ENCODE results near the gene SLC9A2. TPM values are rescaled to one million over a fixed set of nuclear protein-coding genes. Genes with fewer than 3 reads are reported as not detected.

SLC9A2 gene
- total and polyA plus RNA-seq, 2 of the 13 experiments (the other 11 are each of a cell fraction or from before 2014, with no cell fraction given) = 0.02 TPM; not detected in 1

- TF ChIP-seq, protein P1, sequence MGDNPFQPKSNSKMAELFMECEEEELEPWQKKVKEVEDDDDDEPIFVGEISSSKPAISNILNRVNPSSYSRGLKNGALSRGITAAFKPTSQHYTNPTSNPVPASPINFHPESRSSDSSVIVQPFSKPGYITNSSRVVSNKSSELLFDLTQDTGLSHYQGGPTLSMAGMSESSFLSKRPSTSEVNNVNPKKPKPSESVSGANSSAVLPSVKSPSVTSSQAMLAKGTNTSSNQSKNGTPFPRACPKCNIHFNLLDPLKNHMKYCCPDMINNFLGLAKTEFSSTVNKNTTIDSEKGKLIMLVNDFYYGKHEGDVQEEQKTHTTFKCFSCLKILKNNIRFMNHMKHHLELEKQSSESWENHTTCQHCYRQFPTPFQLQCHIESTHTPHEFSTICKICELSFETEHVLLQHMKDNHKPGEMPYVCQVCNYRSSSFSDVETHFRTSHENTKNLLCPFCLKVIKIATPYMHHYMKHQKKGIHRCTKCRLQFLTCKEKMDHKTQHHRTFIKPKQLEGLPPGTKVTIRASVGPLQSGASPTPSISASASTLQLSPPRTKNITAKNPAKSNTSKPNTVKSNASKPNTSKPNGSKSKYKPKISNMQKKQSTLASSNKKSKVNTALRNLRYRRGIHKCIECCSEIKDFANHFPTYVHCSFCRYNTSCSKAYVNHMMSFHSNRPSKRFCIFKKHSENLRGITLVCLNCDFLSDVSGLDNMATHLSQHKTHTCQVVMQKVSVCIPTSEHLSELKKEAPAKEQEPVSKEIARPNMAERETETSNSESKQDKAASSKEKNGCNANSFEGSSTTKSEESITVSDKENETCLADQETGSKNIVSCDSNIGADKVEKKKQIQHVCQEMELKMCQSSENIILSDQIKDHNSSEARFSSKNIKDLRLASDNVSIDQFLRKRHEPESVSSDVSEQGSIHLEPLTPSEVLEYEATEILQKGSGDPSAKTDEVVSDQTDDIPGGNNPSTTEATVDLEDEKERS (CRISPR knock-in tag; IDR thresholded peaks at IDR 0.05) = no peak
- TF ChIP-seq, protein P2, sequence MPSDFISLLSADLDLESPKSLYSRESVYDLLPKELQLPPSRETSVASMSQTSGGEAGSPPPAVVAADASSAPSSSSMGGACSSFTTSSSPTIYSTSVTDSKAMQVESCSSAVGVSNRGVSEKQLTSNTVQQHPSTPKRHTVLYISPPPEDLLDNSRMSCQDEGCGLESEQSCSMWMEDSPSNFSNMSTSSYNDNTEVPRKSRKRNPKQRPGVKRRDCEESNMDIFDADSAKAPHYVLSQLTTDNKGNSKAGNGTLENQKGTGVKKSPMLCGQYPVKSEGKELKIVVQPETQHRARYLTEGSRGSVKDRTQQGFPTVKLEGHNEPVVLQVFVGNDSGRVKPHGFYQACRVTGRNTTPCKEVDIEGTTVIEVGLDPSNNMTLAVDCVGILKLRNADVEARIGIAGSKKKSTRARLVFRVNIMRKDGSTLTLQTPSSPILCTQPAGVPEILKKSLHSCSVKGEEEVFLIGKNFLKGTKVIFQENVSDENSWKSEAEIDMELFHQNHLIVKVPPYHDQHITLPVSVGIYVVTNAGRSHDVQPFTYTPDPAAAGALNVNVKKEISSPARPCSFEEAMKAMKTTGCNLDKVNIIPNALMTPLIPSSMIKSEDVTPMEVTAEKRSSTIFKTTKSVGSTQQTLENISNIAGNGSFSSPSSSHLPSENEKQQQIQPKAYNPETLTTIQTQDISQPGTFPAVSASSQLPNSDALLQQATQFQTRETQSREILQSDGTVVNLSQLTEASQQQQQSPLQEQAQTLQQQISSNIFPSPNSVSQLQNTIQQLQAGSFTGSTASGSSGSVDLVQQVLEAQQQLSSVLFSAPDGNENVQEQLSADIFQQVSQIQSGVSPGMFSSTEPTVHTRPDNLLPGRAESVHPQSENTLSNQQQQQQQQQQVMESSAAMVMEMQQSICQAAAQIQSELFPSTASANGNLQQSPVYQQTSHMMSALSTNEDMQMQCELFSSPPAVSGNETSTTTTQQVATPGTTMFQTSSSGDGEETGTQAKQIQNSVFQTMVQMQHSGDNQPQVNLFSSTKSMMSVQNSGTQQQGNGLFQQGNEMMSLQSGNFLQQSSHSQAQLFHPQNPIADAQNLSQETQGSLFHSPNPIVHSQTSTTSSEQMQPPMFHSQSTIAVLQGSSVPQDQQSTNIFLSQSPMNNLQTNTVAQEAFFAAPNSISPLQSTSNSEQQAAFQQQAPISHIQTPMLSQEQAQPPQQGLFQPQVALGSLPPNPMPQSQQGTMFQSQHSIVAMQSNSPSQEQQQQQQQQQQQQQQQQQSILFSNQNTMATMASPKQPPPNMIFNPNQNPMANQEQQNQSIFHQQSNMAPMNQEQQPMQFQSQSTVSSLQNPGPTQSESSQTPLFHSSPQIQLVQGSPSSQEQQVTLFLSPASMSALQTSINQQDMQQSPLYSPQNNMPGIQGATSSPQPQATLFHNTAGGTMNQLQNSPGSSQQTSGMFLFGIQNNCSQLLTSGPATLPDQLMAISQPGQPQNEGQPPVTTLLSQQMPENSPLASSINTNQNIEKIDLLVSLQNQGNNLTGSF (CRISPR knock-in tag; IDR thresholded peaks at IDR 0.05) = no peak
- TF ChIP-seq ZNF569 (CRISPR knock-in tag; IDR thresholded peaks at IDR 0.05; ENCODE audit: borderline replicate concordance) (no peak), MEIS2 (CRISPR knock-in tag; IDR thresholded peaks at IDR 0.05) (no peak), CREM (IDR thresholded peaks at IDR 0.05) (no peak), CREM (CRISPR knock-in tag; IDR thresholded peaks at IDR 0.05) (no peak), FIP1L1 (IDR thresholded peaks at IDR 0.05; ENCODE audit: borderline replicate concordance, insufficient read depth, low read depth, low read length) (no peak), ZNF781 (CRISPR knock-in tag; IDR thresholded peaks at IDR 0.05; ENCODE audit: borderline replicate concordance, not compliant biosample characterization) (no peak), ZNF629 (CRISPR knock-in tag; conservative IDR thresholded peaks at IDR 0.05) (peak; percentile 11; the same call in 1 of the 2 replicates), TRIM24 (CRISPR knock-in tag; IDR thresholded peaks at IDR 0.05) (no peak), BCL6 (CRISPR knock-in tag; IDR thresholded peaks at IDR 0.05) (no peak), CREB1 (IDR thresholded peaks at IDR 0.05) (no peak), CREB1 (CRISPR knock-in tag; IDR thresholded peaks at IDR 0.05) (no peak), SALL2 (CRISPR knock-in tag; IDR thresholded peaks at IDR 0.05) (no peak)
- TF ChIP-seq, protein P3, sequence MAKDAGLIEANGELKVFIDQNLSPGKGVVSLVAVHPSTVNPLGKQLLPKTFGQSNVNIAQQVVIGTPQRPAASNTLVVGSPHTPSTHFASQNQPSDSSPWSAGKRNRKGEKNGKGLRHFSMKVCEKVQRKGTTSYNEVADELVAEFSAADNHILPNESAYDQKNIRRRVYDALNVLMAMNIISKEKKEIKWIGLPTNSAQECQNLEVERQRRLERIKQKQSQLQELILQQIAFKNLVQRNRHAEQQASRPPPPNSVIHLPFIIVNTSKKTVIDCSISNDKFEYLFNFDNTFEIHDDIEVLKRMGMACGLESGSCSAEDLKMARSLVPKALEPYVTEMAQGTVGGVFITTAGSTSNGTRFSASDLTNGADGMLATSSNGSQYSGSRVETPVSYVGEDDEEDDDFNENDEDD (CRISPR knock-in tag; IDR thresholded peaks at IDR 0.05; ENCODE audit: borderline replicate concordance) = no peak
- TF ChIP-seq, protein P4, sequence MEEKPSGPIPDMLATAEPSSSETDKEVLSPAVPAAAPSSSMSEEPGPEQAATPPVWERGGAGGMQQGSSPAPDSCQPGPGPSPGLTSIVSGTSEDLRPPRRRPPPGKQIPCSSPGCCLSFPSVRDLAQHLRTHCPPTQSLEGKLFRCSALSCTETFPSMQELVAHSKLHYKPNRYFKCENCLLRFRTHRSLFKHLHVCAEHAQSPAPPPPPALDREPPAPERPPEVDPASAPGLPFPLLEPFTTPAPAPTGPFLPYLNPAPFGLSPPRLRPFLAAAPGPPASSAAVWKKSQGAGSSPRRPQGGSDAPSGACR (CRISPR knock-in tag; IDR thresholded peaks at IDR 0.05) = no peak
- TF ChIP-seq, protein P5, sequence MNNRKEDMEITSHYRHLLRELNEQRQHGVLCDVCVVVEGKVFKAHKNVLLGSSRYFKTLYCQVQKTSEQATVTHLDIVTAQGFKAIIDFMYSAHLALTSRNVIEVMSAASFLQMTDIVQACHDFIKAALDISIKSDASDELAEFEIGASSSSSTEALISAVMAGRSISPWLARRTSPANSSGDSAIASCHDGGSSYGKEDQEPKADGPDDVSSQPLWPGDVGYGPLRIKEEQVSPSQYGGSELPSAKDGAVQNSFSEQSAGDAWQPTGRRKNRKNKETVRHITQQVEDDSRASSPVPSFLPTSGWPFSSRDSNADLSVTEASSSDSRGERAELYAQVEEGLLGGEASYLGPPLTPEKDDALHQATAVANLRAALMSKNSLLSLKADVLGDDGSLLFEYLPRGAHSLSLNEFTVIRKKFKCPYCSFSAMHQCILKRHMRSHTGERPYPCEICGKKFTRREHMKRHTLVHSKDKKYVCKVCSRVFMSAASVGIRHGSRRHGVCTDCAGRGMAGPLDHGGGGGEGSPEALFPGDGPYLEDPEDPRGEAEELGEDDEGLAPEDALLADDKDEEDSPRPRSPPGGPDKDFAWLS (CRISPR knock-in tag; IDR thresholded peaks at IDR 0.05; ENCODE audit: borderline replicate concordance) = no peak
Observed at GRCh38 chr2:102735416-102736109, 116.2 kb downstream of the SLC9A2 start (continued).

Measured in HepG2 (cell line).